ENCODE measurements around the gene PHF23.

GRCh38 chr17:7203391-7203790, 35.9 kb downstream of the PHF23 start:
- TF ChIP-seq CTCF (conservative IDR thresholded peaks at IDR 0.05 in 1 of 2, IDR thresholded peaks at IDR 0.05 in 1 of 2; ENCODE audit: low read depth in 1 of 2, low read length in 2 of 2) = no peak
- no peak for TF ChIP-seq EZH2 (IDR thresholded peaks at IDR 0.05; ENCODE audit: low read length, missing control alignments)
